Activated B cell treated with CpG ODN at 0.5 μM for 24 hours (primary cell): ENCODE data around the gene KIF25. TPM values are rescaled to one million over a fixed set of nuclear protein-coding genes. Genes with fewer than 3 reads are reported as not detected.

ENCODE experiments used
- ATAC-seq: fragments of 200-7000 bp; cut with Tn5 transposase; one replicate; pipeline ENCODE4 v1.10.0; 2021; ENCODE audit warnings: low read depth, mild to moderate bottlenecking, moderate library complexity
- CTCF ChIA-PET: fragments of 350-600 bp; sonication (Branson Sonifier 250); formaldehyde crosslinking; loops from one replicate; lab custom pipeline; 2021; ENCODE audit warnings: antibody characterized with exemption; lab: Charles Lee
- POLR2A ChIA-PET: fragments of 350-600 bp; sonication (Branson Sonifier 250); formaldehyde crosslinking; loops from one replicate; lab custom pipeline; 2021; ENCODE audit warnings: antibody characterized with exemption; lab: Charles Lee
- DNase-seq: peaks from one replicate; pipeline ENCODE4 v3.0.0; 2022
- H3K27ac Mint-ChIP-seq: one replicate; pipeline ENCODE4 v1.8.0; 2020; ENCODE audit warnings: mixed read lengths
- H3K27me3 Mint-ChIP-seq: one replicate; pipeline ENCODE4 v1.8.0; 2021; ENCODE audit warnings: mixed read lengths
- H3K36me3 Mint-ChIP-seq: one replicate; pipeline ENCODE4 v1.8.0; 2021; ENCODE audit warnings: low read depth, mixed read lengths
- H3K4me1 Mint-ChIP-seq: one replicate; pipeline ENCODE4 v1.8.0; 2021; ENCODE audit warnings: mixed read lengths
- H3K4me3 Mint-ChIP-seq: one replicate; pipeline ENCODE4 v1.8.0; 2020; ENCODE audit warnings: mild to moderate bottlenecking, mixed read lengths
- H3K9me3 Mint-ChIP-seq: one replicate; pipeline ENCODE4 v1.8.0; 2020; ENCODE audit warnings: mixed read lengths
- intact Hi-C: fragments of 100-400 bp; cut with micrococcal nuclease; formaldehyde crosslinking; loops from one replicate; pipeline ENCODE4 v1.15.1; 2024
- total RNA-seq: library from RNA; stranded (reverse); gene quantifications from 2 replicates; pipeline ENCODE4 v1.2.3, GENCODE V29; 2022
- TF ChIP-seq, protein P1 (sequence below): fragments of 200-600 bp; IDR thresholded peaks from one replicate; pipeline ENCODE4 v1.8.0; 2022; ENCODE audit warnings: antibody characterized with exemption, mild to moderate bottlenecking

KIF25 gene
- total RNA-seq, 1 donor from 2014 or later, result not detected

DNA sequence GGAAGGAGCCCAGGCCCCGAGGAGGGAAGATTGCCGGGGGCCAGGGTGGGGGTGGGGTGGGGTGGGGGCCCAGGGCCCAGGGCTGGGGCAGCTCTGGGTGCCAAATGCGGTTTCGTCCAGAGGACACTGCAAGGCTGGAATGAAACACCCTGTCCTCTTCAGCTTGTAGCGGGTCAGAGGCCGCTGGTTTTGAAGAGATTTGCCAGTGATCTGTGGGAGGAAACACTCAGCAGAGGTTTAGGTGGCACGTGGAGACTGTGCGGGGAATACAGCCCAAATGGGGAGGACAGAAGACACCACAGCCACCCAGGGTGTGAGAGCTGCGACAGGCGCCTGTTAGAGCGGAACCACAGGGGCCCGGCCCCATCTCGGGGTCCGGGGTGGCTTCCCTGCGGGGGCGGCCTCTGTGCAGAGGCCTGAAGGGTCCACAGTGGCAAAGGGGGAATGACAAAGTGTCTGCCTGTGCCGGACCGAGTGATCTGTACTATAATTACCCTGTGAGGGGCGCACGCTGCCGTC lies 52.3 kb downstream of the KIF25 start:
- DNase-seq (no peak), ATAC-seq (no peak)
- TF ChIP-seq, protein P1, sequence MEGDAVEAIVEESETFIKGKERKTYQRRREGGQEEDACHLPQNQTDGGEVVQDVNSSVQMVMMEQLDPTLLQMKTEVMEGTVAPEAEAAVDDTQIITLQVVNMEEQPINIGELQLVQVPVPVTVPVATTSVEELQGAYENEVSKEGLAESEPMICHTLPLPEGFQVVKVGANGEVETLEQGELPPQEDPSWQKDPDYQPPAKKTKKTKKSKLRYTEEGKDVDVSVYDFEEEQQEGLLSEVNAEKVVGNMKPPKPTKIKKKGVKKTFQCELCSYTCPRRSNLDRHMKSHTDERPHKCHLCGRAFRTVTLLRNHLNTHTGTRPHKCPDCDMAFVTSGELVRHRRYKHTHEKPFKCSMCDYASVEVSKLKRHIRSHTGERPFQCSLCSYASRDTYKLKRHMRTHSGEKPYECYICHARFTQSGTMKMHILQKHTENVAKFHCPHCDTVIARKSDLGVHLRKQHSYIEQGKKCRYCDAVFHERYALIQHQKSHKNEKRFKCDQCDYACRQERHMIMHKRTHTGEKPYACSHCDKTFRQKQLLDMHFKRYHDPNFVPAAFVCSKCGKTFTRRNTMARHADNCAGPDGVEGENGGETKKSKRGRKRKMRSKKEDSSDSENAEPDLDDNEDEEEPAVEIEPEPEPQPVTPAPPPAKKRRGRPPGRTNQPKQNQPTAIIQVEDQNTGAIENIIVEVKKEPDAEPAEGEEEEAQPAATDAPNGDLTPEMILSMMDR, result no peak
- Mint-ChIP-seq H3K27ac (no peak overlapping the region), H3K36me3 (no peaks in the 10 kb centered on the region), H3K27me3 (no peaks in the 10 kb centered on the region), H3K4me1 (no peaks in the 10 kb centered on the region), H3K9me3 (no peaks in the 10 kb centered on the region), H3K4me3 (no peak overlapping the region)
- ChIA-PET POLR2A (no interaction called here), CTCF (no interaction called here)
- intact Hi-C loops, result no loop called here

DNA sequence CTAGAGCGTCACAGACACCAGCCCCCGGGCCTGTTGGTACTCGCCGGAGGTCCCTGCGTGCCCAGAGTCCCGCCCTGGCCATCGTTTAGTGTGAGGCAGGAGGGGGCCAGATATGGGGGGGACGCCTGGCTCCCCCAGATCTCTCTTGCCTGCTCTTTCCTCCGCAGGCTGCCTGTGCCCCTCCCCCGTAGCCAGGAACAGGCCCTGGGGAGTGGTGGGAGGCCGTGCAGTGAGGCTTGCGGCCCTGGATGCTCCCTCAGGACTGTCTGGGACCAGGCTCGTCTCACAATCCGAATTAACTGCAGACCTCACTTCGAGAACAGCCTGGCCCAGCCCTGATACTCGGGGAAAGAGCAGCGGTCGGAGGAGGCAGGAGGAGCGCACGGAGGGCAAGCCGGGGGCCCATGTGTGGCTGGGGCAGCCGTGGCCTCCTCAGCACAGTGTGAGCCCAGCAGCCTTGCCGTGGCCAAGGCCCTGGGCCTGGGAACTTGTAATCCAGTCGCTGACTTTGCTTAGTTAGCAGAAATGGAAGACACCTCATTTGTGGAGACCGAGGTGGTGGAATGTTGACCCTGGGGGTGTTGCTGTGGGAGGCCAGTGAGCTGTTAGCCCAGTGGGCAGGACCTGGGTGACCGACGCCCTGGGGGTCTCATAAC lies 52.9 kb downstream of the KIF25 start:
- H3K27me3 Mint-ChIP-seq, result no peaks in the 10 kb centered on the region
- ChIA-PET POLR2A (no interaction called here), CTCF (no interaction called here)
- no peak for ATAC-seq
- no peaks in the 10 kb centered on the region for H3K9me3 Mint-ChIP-seq
- H3K27ac Mint-ChIP-seq, result no peak overlapping the region
- no peaks in the 10 kb centered on the region for H3K4me1 Mint-ChIP-seq
- intact Hi-C loops, result no loop called here
- no peak for DNase-seq
- TF ChIP-seq, protein P1, result no peak
- no peaks in the 10 kb centered on the region for H3K36me3 Mint-ChIP-seq
- no peak overlapping the region for H3K4me3 Mint-ChIP-seq

DNA sequence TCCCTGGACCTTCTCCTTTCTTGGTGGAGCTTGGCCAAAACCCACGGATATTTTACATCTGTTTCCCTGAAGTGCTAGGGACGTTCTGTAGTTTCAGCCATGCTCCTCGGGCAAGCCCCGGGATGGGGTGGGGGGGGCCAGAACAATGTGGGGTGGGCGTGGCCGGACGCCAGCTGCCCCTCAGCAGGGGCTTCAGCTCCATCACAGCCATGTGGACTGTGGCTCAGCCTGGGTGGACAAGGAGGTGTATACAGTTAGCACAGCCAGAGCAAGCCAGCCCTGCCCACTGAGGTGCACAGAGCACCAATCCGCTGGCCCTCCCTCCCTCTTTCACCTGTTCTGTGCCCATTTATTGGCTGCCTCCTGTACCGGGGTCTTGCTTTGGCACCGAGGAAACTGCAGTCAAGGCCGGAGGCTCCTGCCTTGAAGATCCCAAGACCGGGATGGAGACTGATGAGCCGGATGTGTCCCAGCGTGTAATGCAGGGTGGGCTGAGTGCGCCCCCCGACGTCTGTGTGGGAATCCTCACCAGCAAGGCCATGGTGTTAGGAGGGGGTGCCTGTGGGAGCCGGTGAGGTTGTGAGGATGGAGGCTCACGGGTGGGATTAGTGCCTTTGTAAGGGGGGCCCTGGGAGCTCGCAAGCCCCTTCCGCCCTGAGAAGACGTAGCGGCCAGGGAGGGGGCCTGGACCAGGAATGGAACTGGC lies 53.6 kb downstream of the KIF25 start:
- Mint-ChIP-seq H3K4me1 (no peaks in the 10 kb centered on the region), H3K27ac (no peak overlapping the region), H3K27me3 (no peaks in the 10 kb centered on the region), H3K4me3 (no peak overlapping the region), H3K9me3 (no peaks in the 10 kb centered on the region), H3K36me3 (no peaks in the 10 kb centered on the region)
- intact Hi-C loops, result no loop called here
- DNase-seq, result no peak
- no peak for ATAC-seq
- ChIA-PET CTCF (no interaction called here), POLR2A (no interaction called here)
- TF ChIP-seq, protein P1, result no peak

DNA sequence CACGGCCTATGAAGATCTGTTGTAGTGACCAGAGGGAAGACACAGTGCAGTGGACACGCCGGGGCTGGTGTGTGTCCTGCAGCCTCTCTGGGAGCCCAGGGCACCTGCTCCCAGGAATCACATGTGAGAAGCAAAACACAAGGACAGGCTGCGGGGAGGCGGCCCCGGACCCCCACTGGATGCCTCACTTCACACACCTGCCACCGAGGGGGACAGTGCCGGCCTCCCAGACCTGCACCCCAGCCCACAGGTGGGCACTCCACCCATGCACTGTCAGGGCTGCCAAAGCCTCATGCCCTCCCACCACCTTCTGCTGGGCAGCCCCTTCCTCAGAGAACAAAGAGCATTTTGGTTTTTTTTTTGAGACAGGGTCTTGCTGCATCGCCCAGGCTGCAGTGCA lies 54.2 kb downstream of the KIF25 start:
- H3K27me3 Mint-ChIP-seq, result no peaks in the 10 kb centered on the region
- DNase-seq, result no peak
- no peaks in the 10 kb centered on the region for H3K36me3 Mint-ChIP-seq
- intact Hi-C loops, result no loop called here
- ChIA-PET POLR2A (no interaction called here), CTCF (no interaction called here)
- TF ChIP-seq, protein P1, result no peak
- no peak for ATAC-seq
- no peak overlapping the region for H3K27ac Mint-ChIP-seq
- H3K4me3 Mint-ChIP-seq, result no peak overlapping the region
- no peaks in the 10 kb centered on the region for H3K9me3 Mint-ChIP-seq
- H3K4me1 Mint-ChIP-seq, result no peaks in the 10 kb centered on the region

DNA sequence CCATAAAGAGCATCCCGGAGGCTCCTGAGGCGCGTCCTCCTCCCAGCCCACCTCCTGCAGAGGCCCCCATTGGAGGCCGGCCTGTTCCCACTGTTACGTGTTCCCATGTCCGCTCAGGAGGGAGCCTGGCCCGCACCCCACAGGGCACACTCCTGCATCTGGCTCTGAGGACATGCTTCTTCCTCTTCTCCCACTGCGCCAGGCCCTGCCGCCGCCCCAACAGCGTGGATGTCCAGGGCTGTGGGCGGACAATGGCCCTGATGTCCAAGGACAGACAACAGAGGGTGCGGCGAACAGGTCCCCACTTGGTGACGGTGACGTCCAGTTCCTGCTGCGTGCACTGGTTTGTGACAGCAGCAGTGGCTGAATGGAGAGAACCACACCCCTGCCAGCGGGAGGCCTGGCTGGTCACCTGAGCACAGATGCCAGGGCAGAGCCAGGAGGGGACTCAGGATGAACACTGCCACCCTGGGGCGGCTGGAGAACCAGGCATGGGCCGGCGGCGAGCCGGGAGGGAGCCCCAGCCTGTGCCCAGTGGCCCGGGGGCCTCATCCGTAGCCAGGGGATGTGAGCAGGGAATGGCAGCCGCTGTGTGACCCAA lies 54.9 kb downstream of the KIF25 start:
- ChIA-PET POLR2A (no interaction called here), CTCF (no interaction called here)
- Mint-ChIP-seq H3K27ac (no peak overlapping the region), H3K4me1 (no peaks in the 10 kb centered on the region), H3K36me3 (no peaks in the 10 kb centered on the region), H3K4me3 (no peak overlapping the region), H3K27me3 (no peaks in the 10 kb centered on the region), H3K9me3 (no peaks in the 10 kb centered on the region)
- TF ChIP-seq, protein P1, result no peak
- ATAC-seq (no peak), DNase-seq (no peak)
- intact Hi-C loops, result no loop called here
